Stimulated activated CD4-positive, alpha-beta T cell treated with anti-CD3 and anti-CD28 coated beads, Interleukin-15, amount 100 ng/mL, for 24 hours (primary cell): ENCODE measurements around the gene HOXA5.

ENCODE experiments used
- DNase-seq: peaks from one replicate; pipeline ENCODE4 v3.0.0-alpha.2; 2020

Gene HOXA5

DNA sequence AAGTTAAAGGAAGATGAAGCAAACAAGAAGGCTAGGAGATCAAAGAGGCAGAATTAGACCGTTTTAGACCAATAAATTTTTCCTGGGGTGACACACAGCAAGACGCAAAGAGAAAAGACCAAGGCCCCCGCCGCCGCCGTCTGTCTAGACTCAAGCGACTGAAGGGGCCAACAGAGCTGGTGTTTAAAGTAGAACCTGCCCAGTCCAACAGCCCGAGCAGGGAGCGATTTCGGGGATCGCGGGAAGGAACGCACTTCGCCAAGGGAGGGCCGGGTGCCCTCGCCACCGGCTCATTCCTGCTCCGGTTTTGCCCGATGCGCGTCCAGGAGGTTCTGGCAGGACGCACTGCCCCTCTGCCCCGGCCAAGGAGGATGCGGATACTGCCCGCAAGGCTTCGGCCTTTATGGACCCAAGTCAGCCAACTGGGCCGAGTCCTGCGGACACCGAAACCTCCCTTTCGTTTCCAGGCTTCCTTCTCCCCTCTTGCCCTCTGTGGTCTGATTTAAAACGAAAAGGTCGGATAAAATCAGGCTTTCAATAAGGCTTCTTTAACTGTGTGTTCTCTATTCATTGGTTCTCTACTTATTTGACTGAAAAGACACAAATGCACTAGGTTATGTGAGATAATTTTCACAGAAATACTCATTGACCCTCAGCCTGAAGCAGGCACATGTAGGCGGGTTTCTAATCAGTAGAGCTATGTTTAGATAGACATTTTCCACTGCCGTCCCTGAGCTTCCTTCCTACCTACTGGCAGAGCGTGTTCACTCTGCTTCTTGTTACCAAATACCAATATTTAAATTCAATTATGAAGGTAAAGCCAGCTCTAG is 15.2 kb upstream of the HOXA5 start:
- no peak for DNase-seq

DNA sequence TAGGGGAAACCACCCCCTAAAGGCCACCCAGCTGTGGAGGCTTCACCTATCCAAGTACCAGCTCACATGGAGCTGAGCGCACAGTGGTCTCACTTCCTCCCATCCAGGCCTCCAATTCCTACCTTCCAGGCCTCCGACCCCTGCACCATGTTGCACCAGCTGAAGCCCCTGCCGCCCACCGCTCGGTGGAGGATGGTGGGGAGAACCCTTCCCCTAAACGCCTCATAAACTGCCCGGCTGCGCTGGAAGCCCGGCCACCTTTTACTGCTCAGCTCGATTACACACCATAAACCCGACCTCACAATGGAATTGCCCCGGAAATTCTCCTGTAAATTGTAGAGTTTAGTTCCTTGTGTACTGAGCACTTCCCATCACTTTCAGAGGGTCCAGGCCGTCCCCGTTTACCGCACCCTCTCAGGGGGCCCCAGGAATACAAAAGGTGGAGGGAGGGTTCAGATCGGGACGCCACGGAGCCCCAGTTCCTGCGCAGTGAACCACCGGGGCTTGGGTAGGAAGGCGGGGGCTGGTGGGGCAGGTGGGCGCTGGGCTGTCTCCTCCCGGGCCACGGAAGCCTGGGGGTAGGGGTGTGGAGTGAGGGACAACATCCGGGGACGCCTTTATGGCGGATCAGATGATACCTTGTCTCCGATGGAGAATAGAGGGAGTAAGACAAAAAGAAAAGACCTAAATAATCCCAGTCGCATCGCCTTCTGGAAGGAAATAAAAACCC is 14.4 kb upstream of the HOXA5 start:
- no peak for DNase-seq

DNA sequence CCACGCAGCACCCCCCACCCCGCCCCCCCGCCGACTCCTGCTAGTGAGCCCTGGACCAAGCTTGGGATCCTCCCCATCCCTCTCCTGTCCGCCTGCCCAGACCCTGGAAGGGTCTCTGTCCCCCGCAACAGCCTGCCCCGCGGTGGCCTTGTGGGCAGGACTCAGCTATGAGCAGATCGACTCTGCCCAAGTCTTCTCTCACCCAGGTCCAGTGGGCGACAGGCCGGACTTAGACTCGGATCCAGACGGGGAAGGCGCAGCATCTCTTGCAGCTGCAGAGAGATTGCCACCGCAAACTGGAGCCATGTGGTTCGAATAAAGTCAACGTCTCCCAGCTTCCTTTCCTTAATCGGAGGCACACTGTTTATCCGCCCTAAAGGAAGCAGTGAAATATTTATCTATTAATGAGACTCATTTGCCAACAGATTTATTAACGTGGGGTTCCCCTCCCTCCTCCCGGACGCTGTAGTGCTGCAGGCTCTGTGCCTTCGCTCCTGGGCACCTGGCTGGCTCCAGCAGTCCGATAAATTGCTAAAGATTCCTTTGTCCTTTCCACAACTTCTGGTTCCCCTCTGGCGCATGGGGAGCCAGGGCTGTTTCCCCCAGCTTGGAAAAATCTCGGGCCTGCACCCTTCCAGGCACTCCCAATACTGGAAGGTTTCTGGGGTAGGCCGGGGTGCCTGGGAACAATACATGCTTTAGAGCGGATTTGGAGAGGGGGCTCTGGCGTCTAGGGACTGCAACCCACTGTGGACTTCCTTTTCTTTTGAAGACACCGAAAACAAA is 13.6 kb upstream of the HOXA5 start:
- no peak for DNase-seq

DNA sequence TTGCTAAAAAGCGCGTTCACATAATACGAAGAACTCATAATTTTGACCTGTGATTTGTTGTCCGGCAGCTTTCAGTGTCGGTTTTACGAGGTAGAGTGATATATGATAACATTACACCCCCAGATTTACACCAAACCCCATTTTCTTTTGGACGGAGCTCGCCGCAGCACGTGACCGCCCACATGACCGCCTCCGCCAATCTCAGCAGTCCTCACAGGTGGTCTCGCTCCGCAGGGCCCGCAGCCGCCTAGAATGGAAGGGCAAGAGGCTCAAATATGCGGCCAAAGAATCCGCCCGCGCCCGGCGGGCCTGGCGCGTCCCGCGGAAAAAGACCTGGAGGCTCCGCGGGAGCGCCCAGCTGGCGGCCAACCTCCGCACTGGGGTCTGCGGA is 13.0 kb upstream of the HOXA5 start, which contains the start of gene HOXA7:
Gene HOXA7 (minus strand): TSS at position 168 of the 391 bp plus-strand sequence. CDS start 130 bp downstream, at position 38.
- DNase-seq = no peak

DNA sequence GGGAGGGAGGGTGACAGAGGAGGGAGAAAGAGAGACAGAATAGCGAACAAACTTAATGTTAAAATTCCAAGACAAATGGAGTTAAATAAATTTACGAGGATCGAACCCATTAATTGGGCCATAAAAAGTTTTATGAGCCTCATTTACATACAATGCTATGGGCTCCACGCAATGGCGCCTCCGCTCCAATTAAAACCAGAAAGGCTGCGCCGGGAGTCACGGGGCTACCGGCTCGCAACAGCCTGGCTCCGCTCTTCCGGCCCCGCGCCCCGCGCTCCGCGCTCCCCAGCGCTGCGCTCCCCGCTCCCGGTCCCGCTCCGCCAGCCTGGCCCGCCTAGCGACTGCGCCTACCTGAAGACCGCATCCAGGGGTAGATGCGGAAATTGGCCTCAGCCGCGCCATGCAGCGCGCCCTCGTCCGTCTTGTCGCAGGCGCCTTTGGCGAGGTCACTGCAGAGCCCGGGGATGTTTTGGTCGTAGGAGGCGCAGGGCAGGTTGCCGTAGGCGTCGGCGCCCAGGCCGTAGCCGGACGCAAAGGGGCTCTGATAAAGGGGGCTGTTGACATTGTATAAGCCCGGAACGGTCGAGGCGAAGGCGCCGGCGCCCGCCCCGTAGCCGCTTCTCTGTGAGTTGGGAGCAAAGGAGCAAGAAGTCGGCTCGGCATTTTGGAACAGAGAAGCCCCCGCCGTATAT is 12.5 kb upstream of the HOXA5 start:
- no peak for DNase-seq

DNA sequence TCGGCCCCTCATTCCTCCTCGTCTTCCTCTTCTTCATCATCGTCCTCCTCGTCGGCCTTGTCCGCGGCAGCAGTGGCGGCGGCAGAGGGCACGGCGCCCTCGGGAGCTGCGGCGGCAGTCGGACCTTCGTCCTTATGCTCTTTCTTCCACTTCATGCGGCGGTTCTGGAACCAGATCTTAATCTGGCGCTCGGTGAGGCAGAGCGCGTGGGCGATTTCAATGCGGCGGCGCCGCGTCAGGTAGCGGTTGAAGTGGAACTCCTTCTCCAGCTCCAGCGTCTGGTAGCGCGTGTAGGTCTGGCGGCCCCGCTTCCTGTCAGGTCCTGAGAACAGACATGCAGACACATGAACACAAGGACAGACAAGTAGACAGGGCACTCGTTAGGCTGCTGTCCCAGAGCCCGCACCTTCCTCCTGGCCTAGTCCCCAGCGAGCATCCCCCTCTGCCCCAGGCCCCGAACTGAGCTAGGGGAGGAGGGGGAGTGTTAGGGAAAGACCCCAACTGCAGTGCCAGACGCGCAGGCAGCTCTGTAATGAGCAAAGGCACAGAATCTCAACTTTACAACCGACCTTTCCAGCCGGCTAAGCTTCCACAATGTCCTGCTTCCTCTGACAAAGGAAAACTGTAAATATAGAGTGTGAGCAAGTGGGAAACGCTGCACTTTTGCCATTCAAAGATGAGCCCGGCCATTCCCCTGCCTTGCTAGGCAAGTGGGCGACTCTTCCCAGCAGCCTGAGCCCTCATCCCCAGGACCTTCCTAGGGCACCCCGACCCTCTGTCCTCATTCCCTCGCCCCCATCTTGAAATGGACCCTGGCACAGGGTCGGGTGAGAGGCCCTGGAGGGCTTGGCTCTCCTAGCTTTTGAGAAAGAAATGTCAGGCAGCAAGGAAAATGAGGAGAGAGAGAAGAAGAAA is 11.7 kb upstream of the HOXA5 start:
- peak; percentile 69 for DNase-seq

DNA sequence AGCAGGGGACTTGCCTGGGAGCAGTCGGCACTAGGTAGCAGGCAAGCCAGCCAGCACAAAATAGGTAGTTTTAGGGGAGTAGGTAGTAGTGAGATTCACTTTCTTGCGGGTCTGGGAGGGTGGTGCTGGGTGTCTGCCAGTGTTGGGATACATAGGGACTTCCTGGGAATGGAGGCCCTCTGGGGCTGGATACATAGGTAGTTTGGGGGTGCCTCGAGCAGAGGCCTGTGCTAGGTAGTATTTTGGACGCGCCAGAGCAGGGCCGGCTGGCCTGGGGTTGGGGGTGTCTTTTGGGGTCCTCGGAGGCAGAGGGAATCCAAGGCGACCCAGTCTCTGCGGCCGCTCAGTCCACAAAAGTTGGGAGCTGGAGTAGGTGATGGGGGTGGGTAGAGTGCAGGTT is 10.9 kb upstream of the HOXA5 start:
- DNase-seq = no peak

DNA sequence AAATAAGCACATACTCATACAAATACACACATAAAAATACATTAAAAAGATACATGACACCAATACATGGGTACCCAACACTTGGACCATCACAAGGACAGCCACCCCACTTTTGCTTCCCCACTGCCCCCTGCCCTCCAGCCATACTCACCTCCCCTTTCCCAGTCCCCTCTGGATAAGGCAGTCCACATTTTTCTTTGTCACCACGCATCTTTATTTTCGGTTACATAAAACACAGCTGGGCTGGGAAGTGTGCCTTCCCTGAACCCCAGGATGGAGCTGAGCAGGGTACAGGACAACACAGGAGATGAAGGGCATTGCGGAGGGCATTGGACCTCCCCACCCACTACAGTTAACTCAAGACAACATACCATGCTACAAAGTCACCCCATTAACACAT is 10.0 kb upstream of the HOXA5 start:
- no peak for DNase-seq

DNA sequence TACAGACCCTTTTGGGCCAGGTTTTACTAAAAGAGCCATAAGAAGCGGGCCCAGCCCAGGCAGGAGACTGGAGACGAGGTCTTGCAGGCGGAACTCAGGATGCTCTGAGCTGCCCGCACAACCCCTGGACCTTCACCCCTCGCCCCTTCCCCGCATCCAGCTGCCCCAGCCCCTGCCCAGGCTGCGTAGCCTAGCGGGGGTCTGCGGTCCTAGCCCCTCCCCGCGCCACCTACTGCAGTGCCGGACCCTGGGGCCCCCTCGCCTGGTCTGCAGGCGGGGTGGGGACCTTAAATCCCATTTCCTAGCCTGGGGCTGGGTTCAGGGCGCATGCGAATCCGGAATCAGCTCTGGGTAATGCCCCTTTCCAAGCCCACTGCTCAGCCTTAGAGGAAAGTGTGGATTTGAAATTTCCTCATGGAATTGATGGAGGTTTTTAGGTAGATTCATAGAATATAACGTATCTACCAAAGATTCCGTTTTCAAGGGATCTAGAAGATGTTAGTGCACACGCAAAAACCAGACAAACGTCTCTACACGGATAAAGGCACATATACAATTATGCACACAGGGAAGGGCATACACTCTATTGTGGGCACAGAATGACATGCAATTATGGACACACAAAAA is 9.4 kb upstream of the HOXA5 start:
- no peak for DNase-seq

DNA sequence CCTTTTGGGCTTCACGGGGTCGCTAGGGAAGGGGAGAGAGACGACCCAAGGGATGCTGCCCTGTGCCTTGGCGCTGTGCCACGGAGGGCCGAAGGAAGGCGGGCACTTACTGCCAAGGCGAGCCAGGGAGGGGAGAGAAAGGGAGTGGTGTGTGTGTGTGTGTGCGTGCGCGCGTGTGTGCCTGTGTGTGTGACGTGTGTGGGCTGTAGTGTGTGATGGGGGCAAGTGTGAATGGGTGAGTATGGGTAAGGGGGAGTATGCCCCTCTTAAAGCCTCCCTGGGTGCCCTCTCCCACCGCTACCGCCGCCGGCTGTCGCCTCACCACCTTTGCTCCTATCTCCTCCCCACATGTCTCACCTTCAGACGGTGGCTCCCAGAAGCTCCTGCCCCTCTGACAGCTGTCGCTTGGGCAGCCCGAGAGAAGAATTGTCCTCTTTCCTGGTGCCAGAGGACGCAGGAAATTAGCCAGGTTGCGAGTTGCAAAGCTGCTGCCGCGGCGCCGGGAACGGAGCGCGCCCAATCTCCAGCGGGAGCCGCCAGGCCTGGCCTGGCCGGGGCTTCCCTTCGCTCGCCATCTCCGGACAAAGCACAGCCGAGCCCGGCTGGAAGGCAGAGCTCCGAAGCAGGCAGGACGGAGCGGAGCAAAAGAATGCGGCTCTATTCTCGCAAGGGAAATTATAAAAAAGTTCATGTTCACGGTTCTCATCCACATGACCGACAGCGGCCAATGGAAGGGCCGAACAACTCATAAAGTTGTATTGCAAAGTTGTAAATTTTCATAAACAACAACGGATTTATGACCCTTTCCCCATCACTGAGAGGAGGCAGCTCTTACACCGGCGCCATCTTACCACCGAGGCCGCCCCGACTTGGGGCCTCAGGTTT is 8.7 kb upstream of the HOXA5 start, which contains the start of gene HOXA3:
Gene HOXA3 (minus strand): TSS at position 653 of the 885 bp plus-strand sequence. CDS start 41,943 bp downstream, outside the sequence.
- no peak for DNase-seq

DNA sequence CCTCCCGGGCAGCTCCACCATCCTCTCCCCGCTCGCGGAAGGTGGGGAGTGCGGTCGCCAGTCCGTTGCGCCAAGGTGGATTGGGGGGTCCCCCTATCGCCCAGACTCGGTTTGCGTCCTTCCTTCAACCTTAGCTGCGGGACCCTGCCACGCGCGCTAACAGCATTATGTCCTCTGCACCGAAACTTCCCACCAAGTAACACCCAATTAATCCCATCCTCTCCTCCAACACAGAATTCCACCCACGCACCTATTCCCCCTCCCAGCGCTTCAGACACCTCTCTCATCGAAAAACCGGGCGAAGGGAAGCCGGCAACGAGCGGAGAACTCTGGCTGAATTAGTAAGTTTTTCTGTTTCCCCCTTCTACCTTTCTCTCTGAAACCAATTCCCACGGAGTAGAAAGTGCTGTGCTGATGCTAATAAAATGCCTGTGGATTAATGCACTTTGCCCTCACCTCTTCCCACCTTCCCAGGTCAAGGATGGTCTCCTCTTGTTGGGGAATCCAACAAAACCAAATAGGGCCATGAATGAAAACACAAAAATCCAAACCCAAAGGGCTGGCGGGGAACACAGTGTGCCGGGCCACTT is 8.0 kb upstream of the HOXA5 start:
- DNase-seq = no peak

DNA sequence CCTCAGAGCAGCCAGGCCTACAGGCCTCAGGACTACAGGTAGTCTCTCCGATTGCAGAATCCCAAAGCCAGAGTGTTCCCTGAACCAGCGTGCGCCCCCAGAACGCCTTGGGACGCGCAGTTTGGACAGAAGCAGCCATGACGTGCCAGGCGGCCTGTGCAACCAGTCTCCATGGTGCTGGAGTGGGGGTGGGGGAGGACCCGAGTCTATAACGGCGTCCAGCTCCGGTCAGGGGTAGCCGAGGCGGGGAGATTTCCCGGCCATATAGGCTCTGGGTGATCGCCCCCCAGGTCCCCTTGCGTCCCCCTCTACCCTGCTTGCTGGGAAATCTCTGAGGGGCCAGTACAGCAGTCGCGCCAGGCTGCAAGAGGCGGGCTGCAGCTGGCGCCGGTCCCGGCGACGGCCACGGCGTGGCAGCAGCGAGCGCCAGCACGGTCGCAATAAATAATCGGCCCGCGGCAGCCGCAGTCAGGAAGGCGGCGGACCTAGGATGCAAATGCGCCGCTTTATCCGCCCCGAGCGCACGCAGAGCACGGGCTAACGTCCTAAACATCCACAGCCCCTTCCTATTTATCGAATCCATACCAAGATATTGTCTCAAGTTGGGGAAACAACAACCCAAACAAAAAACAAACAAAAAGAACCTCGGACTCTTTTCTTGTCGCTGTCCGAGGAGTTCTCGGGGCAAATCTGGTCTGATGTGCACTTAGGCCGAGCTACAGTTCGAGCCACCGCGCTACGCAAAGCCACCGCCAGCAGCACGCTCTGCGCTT is 7.3 kb upstream of the HOXA5 start:
- peak; percentile 78 for DNase-seq

DNA sequence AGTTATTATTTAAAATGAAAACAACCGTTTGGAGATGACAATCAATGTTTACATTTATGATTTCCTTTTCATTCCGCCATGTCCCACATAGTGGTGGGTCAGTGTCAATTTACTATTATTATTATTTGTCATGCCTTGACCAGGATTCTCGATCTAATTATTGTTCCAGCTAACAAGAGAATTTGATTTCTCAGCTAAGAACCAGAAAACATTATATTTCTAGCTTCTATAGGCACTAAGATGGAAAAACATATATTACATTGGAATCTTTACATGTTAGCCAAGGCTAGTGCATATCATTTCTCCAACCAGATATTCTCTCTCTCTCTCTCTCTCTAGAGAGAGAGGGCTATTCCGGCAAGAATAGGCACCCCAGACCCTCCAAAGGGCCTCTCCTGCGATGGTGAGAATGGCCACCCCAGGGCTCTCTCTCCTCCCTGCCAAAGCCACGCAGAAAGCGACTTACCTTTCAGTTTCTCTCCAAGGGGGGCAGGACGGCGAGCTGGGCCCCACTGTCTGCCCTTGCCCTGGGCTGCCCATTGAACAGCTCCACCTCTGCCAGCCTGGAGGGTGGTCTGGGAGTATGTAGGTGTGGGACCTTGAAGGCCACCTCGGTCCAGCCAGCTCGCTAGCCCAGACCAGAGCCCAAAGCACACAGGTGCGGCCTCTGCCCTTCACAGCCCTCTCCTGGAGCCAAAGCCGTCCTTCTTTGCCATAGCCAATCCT is 6.5 kb upstream of the HOXA5 start:
- DNase-seq = no peak

DNA sequence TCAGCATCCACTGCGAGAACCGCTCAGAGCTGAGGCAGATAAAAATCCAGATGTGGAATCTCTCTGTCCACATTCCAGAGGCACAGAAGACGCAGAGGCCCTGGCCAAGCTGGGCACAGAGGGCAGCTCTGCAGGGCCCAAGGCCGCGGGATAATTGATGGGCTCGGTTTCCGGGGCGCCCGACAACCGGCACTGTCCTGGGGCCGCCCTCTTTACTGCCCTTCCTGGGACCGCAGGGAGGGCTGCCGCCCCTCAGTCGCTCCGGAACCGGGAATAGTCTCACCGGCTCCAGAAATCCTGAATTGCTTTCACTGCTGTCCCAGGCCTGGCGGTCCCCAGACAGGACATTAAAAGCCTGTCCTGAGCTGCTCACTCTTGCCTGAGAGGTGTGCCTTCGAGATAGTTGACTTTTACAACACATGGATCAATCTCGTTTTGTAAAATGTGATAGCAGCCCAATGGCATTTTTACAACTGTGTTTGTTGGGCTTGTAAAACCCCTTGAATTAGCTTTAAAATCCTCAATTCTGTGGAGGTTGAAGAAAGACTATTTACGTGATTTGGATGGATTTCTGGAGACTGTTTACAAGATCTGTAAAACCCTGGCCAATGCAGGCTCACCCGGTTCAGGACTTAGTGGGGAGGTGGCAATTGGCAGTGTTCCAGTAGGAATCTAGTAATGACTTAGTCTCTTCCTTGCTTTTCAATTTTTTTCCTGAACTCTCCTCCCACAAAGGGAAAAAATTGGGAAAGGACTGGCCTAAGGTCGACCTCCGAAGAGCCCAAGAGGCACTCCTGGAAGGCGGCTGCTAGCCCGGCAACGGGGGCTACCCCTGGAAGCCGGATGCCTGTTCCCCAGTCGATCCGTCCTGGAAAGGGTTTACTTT is 5.5 kb upstream of the HOXA5 start:
- no peak for DNase-seq

DNA sequence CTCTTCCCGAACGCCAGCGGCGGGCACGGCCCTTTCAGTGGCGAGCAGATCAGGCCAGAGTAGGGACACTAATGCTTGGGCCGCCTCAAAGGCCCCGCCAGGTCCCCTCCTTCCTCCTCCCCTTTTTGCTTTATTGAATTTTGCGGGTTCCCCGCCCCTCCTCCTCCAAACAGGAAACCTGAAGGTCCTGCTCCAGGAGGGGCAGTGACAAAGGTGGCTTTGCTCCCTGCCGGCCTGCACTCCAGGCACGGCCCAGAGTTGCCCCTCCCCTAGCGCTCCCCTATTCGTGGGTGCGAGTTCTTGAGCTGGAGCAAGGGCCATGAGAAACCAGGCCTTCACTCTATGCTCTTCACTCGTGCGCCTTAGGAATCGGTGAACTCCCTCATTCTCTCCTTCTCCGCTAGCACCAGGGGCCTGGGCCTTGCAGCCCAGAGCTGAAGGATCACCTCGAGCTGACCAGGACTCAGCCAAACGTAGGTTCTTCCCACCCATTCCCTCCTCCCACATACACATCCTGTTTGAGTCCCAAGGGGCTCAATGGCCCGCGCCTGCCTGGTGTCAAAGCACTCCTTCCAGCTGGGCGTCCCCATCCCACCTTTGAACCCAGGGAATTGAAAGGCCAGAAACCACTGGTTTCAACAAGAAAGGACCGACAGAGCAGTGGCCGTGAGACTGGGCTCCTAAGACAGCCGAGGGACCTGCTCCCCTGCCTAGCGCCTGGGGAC is 4.7 kb upstream of the HOXA5 start:
- no peak for DNase-seq
